NK-92 treated with Interleukin-12 subunit alpha and Interleukin-12 subunit beta, amount 100 ng/mL, for 24 hours (cell line): ENCODE data around the gene ARL16.

Experiments used
- DNase-seq: peaks from one replicate; lab custom pipeline; 2025; lab: John Stamatoyannopoulos, UW

The ARL16 gene, protein sequence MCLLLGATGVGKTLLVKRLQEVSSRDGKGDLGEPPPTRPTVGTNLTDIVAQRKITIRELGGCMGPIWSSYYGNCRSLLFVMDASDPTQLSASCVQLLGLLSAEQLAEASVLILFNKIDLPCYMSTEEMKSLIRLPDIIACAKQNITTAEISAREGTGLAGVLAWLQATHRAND

DNA sequence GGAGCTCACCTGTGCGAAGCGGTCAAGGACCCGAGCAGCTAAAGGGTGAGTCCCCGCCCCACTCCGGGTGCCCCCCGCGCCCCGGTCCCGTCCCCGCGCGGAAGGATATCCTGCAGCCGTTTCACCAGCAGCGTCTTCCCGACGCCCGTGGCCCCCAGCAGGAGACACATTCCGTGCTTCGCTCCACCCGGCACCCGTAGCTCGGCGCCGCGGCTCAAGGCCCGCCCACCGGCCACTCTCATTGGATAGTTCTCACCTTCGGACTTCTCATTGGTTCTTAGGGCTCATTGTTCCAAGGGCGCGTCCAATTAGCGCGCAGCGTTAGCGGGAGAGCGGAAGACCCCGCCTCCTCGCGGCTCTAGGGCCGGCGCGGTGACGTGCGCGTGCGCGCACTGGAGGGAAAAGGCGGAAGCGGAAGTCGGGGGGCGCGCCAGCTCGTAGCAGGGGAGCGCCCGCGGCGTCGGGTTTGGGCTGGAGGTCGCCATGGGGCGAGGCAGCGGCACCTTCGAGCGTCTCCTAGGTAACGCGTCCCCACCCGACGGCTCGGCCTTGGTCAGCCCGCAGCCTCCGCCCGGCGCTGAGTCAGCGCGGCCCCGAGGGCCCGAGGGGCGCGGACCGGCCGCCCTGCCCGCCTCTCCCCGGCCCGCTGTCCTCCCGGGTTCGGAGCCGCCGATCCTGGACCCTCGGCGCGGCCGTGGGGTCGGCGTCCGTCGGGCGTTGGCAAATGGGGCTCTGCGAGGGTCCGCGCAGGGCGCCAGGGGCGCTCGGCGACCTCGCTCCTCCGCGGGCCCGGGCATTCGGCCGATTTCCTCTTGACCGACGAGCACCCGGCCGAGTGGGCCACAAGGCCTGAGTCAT lies at the start of gene ARL16, which contains the start of gene HGS:
ARL16 (minus strand) TSS at position 214 of the 858 bp plus-strand sequence; CDS start at position 170, 44 bp downstream.
HGS (plus strand) TSS at position 428 of the 858 bp plus-strand sequence; CDS start at position 484, 56 bp downstream.
- peak; percentile 95 for DNase-seq

DNA sequence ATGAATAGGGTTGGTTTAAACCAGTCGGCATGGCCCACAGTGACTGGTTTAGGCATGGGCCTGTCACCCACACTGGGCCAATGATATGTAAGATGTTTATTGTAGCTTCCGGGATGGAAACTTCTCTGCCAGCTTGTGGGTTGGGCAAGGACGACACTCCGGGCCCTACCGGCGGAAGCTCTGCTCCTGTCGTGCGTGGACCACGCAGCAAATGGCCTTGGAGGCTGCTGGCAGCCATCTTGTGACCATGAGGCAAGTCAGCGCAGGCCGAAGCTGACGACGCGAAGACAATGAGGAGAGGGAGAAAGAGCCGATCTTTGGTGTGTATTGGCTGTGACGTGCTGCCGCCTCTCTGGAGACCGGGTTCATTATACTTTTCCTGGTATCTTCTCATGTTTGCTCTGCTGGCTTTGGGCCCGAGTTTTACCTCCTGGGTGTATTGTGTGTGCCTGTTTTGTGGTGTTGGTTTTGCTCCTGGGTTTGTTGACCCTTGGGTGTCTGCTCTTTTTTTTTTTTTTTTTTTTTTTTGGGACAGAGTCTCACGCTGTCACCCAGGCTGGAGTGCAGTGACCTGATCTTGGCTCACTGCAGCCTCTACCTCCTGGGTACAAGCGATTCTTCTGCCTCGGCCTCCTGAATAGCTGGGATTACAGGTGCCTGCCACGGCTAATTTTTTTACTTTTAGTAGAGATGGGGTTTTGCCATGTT lies 43.9 kb upstream of the ARL16 start:
- DNase-seq = no peak

DNA sequence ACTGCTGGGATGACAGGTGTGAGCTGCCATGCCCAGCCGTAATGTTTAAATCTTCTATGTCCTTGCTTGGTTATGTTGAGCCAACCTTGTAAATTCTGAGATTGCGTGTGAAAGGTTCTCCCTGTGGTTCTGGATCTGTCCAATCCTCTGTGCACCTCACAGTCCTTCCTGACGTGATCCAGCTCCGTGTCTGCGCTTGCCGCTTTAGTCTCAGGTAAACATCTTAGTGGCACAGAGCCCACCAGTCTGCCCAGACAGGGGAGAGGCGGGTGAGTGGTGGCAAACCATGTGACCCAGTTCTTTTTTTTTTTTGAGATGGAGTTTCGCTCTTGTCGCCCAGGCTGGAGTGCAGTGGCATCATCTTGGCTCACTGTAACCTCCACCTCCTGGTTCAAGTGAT lies 42.4 kb upstream of the ARL16 start:
- DNase-seq = no peak

DNA sequence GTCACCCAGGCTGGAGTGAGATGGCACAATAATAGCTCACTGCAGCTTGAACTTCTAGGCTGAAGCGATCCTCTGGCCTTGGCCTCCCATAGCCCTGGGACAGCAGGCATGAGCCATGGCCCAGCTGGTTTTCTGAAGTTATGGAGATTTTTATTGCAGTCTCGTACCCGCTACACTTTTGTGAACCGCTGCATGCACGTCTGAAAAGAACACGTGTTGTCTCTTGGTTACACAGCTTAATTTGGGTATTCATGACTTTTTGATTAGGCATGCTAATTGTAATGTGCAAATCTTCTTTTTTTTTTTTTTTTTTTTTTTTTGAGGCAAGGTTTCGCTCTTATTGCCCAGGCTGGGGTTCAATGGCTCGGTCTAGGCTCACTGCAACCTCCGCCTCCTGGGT lies 41.8 kb upstream of the ARL16 start:
- no peak for DNase-seq

DNA sequence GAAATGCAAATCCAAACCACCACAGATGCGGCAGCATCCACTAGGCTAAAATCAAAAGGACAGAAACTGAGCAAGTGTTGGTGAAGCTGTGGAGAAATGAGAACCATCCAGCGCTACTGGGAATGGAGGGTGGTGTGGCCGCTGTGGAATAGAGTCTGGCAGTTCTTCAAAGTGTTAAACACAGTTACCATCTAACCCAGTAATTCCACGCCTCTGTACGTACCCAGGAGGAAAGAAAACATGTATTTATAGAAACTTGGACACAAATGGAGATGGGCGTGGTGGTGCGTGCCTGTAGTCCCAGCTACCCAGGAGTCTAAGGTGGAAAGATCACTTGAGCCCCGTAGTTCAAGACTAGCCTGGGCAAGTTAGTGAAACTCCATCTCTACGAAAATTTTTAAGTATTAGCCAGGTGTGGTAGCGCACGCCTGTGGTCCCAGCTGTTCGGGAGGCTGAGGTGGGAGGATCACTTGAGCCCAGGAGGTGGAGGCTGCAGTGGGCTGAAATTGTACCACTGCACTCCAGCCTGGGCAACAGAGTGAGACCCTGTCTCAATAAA lies 40.1 kb upstream of the ARL16 start:
- no peak for DNase-seq

DNA sequence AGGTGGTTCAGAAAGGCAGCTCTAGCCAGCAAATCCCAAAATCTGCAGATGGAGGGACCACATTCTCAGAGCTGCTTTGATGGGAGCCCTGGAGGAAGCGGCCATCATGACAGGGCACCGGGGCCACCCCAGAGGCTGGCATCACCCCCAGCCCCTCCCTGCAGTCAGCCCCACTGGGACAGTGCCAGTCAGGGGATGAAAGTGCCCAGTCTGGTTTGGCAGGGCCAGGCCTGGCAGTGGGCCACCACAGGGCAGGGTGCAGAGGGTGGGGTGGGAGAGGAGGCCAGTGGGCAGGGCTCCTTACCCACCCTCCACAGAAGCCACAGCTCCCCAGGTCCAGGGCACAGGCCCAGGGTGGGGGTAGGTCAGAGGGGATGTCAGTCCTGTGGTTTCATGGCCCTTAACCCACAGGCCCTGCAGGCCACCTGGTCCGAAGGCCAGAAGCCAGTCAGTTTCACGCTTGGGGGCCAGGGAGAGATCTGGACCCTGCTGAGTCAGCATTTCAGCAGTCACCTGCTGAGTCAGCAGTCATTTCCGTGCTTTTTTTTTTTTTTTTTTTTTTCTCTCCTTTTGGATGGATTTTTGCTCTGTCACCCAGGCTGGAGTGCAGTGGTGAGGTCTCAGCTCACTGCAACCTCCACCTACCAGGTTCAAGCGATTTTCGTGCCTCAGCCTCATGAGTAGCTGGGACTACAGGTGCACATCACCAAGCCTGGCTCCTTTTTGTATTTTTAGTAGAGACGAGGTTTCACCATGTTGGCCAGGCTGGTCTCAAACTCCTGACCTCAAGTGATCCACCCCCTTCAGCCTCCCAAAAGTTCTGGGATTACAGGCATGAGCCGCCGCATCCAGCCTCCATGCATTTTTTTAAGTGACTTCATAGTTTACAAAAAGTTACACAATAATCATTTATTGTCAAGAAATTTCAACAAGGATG lies 38.9 kb upstream of the ARL16 start:
- no peak for DNase-seq

DNA sequence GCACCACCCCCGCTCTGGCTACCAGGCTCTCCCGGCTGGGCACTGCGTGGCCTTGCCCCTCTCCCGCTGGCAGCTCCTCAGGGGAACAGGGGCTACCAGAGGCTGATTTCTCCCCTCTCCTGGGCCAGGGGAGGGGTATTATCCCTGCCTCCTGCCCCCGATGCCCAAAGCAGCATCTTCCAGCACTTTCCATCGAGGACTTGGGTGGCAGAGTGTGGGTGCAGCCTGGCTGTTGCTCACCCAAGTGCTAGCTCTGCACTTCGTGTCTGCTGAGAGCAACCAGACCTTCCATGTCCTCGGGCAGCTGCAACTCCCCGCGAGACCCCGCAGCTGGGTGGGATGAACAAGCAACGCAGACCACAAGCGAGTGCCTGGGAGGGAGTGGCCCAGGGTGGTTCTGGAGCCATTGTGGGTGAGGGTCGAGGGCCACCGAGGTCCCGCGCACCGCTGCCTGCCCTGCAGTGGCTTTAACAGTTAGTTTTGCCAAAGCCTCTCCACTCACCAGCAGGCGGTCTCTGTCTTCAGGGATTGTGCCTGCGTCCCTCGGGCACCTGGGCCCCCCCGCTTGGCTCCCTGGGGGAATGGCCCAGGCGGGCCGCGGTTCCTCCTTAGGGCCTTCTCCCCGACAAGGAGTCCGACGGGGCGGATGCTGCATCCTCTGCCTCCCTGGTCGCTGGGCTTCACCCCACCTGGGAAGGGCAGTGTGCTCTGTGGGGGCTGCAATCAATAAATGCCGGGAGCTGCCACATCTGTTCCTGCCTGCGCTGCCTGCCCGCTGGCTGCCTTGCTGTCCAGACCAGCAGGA lies 36.9 kb upstream of the ARL16 start:
- DNase-seq = no peak

DNA sequence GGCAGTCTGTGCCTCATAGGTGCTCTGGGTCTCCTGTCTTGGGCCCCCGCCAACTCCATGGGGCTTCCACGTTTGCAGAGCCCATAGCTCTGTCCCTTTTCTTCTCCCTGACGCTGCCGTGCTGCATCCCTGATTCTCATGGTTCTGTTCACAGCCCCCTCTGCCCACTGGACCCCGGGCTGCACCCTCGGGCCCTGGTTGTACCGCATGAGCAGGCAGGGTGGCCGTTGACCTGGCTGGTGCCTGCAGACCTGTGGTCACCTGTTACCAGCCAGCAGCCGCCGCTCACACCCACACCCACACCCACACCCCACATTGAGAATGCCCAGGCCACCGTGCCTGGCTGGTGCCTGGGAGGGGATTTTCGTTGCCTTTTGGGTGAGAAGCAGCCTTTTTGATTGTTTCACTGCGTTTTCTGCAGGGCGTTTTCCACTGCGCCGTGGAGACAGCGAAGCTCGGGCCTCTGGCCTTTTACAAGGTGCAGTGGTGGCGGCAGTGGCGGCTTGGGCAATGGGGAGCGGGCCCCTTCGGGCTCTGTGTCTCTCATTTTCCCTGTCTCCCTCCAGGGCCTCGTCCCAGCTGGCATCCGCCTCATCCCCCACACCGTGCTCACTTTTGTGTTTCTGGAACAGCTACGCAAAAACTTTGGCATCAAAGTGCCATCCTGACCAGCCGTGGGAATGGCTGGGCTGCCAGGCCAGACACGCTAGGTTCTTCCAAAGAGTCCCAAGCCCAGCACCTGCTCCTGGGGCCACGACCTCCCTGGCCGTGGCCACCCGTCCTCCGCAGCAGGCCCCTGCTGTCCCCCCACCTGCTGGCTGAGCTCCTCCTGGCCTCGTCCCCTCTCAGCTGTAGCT lies 36.0 kb upstream of the ARL16 start:
- DNase-seq = no peak

DNA sequence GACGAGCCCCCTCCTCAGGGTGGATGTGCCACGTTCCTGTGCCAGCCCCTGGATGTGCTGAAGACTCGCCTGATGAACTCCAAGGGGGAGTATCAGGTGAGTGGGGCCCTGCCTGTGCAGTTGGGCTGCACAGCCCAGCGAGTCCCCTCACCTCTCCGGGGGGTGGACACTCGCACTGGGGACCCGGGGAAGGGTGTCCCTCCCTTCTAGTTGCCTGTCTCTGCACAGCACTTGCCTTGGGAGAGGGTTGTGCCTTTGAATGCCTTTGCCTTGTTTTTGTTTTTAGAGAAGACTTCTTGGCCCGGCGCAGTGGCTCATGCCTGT lies 34.1 kb upstream of the ARL16 start:
- no peak for DNase-seq

DNA sequence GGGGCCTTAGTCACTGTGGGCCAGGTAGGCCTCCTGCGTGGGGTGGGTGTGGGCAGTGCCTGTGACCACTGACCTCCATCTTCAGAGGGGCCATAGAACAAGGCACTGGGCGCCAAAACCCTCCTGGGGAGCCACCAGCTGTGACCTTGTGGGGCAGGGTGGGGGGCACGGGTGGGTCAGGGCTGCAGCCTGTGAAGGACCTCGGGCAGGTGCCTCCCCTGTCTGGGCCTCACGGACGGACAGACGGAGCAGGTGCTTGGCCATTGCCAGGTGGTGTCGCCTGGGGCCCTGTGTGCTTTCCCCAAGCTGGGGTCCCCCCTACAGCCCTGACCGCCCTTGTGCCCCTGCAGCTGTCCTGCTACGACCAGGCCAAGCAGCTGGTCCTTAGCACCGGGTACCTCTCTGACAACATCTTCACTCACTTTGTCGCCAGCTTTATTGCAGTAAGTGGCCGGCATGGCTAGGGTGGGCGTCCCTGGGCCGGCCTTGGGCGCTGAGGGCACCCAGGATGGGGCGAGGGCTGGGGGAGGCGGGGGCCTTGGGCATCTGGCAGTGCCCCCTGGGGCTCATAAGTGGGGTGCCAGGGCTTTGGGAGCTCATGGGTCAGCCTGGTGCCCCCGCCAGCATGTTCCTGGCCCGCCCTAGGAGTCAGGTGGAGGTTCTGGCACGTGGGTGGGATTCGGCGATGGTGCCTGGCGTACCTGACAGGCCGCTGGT lies 33.6 kb upstream of the ARL16 start:
- DNase-seq = no peak

DNA sequence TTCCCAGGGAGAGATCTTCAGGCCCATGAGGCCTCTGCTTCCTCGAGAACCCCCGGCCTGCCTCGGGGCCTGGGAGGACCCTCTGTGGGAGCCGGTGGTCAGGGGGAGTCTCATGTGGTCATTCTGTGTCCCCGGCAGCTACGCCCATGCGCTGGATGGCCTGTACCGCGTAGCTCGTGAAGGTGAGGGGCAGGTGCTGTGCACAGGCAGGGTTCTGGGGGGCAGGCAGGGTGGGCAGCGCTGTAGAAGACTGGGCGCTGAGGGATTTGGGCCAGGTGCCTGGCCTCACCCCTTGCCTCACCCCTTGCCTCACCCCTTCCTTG lies 33.0 kb upstream of the ARL16 start:
- DNase-seq = no peak

DNA sequence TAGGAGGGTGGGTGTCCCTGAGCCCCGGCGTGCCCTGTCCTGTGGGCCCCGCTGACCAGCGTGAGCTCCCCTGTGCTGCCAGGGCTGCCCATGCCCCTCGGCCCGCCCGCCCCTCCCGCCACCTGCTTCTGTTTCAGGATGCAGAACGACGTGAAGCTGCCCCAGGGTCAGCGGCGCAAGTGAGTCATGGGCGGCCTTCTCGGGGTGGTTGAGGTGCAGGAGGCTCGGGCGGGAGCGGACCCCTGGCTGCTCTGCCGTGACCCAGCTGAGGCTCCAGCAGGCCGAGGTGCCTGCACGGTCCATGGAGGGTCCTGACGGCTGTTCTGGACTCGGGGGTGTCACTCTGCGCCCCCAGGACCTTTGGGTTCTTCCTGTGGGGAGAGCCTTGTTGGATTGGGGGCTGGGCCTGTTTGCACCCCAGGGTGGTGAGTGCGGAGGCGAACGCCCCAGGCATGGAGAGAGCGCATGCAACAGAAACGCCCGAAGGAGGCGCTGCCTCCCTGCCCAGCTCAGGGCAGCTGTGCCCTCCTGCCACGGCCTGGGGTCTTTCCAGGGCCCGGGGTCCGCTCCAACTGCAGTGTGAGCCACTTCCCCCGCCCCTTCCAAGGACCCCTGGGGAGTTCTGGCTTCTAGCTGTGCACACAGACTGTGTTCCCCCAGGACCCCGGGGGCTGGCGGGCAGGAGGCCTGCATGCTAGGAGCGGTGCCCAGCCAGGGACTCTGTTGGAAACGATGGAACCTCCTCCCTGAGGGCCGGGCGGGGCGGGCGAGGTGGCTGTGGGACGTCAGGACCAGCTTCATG lies 32.5 kb upstream of the ARL16 start:
- DNase-seq = no peak

DNA sequence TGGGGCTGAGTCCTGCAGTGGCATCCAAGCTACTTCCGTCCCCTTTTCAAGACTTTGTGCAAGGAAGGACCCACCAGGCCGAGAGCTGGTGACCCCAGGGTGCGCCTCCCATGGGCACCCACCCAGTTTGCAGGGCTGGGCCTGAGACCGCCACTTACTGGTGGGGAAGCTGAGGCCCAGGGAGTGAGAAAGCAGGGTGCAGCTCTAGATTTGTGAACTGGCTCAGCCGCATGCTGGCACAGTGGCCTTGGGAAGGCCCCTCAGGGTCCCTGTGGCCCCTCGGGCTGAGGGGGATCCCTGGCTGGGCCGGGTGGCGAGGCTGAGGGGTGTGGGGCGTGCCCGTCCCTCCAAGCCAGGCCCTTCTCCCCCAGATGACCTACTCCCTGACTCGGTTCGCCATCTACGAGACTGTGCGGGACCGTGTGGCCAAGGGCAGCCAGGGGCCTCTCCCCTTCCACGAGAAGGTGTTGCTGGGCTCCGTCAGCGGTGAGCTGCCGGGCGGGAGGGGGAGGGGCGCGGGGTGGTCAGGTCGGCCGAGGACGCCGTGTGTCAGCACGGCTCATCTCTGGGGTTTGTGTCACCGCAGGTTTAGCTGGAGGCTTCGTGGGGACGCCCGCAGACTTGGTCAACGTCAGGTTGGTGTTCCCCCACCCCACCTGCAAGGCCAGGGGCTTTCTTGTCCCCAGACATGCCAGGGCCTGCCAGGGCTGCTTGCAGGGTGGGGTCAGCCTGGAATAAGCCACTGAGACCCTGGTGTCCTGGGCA lies 31.7 kb upstream of the ARL16 start:
- no peak for DNase-seq

DNA sequence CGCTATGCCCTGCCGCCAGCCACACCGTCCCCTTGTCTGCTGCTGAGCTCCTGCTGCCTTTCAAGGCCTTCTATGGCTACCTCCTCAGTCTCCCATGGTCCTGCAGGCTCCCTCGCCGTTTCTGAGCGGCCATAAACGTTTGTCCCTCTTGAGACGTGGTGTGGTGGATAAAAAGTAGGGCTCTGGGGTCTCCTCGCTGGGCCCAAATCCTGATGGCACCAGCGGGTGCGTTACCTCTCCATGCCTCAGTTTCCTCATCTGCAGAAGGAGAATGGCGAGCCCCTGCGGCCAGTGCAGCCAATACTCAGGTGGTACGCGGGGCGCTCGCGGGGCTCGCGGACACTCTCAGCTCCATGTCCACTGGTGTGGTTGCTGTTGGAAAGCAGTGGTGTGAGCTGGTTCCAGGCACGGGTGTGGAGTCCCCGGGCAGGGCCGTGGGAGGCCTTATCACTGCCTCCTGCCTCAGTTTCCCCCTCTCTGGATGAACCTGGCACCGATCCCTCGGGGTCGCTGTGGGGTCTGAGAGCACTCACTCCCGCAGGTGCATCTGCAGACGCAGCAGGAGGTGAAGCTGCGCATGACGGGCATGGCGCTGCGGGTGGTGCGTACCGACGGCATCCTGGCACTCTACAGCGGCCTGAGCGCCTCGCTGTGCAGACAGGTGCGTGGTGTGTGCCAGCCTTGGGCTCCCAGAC lies 31.0 kb upstream of the ARL16 start:
- no peak for DNase-seq

DNA sequence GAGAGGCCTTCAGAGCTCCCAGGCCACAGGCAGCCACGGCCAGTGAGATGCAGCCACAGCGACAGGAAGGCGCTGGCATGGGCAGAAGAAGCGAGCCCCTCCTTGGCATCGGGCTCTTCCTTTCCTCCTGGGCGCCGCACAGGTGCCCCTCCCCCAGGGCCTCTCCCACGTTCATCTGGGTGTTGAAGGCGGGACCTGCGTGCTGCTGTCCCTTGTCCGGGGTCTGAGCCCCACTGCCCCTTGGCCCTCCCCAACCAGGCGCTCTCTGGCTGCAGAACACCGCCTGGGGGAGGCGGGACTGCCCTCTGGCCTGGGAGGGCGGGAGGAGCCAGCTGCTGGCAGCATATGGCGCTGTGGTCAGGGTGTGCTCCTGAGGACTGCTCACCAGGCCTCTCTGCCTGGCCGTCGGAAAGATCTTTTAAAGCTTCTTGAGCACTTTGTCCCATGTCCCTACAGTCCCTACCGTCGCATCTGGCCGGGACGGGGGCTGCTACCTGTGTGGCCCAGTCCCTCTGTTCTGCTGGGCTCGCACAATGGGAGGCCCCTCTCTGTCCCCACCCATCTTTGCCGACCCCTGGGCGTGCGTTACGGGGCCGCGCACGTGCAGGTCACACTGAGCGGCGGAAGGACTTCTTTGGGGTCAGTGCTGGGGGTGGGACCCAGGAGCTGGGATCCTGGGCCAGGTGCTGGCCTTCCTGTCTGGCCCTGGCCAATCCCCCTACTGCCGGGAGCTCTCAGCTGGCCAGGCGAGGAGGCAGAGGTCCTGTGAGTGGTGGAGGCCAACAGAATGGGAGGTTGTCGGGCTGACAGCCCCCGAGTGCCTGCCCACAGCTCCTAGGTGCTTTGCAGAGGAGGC lies 30.2 kb upstream of the ARL16 start:
- DNase-seq = no peak

DNA sequence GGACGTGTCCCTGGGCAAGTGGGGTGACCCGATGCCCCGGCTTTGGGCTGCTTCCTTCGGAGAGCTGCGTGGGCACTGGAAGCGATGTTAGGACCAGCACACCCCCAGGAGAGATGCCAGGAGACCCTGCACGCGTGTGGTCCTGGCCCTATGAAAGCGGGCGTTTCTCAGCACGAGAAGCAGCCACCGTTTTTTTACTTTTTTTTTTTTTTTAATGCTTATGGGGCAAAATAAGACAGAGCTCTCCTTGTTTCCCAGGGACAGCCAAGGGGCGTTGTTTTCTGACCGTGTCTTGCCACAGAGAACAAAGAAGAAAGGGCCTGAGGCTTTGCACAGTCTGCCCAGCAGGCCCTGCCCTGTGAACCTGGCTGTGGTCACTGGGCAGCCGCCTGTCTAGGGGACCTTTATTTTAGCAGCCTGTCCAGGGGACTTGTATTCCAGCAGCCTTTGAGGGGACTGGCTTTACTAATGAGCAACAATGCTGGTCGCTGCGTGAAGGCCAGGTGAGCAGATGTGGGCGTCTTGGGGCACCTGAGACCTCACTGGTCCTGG lies 29.5 kb upstream of the ARL16 start:
- DNase-seq = no peak
